ENCODE data around the gene WFIKKN1.

DNA sequence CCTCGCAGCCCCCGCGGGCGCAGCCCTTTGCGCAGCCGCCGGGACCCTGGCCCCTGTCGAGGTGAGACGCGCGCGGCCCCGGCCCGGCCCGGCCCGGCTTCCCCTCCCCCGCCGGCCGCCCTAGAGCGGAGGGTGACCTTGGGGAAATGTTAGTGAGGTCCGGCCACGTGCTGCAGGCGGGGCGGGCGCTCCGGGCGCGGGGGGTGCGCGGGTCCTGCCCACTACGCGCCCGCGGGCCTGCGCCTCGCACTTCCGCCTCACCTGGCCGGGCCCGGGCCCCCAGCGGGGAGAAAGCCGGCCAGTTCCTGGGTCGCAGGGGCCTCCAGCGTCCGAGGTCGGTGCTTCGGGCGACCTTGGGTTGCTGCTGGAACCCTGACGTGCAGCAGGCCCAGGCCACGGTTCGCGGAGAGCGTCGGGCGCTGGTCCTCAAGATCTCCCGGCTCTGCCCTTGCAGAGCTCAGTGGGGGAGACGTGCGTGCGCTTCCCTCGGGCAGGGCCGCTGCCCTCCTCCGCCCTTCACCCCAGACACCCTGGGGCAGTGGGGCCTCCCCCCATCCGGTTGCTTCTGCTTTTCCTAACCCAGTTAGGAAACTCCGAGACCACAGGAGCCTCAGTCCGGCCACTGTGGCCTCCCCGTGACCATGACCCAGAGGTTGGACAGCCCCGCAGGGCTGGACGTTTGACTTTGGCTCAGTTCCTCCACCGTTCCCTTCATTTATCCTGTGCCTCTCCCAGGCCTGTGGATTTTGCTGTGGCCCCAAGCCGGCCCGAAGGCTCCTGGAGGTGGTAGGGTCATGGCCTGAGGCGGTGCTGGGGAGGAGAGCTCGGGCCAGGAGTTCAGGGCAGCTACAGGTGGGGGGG is 11.6 kb downstream of the WFIKKN1 start:
- TF ChIP-seq, protein P1, sequence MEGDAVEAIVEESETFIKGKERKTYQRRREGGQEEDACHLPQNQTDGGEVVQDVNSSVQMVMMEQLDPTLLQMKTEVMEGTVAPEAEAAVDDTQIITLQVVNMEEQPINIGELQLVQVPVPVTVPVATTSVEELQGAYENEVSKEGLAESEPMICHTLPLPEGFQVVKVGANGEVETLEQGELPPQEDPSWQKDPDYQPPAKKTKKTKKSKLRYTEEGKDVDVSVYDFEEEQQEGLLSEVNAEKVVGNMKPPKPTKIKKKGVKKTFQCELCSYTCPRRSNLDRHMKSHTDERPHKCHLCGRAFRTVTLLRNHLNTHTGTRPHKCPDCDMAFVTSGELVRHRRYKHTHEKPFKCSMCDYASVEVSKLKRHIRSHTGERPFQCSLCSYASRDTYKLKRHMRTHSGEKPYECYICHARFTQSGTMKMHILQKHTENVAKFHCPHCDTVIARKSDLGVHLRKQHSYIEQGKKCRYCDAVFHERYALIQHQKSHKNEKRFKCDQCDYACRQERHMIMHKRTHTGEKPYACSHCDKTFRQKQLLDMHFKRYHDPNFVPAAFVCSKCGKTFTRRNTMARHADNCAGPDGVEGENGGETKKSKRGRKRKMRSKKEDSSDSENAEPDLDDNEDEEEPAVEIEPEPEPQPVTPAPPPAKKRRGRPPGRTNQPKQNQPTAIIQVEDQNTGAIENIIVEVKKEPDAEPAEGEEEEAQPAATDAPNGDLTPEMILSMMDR (IDR thresholded peaks at IDR 0.05 in 2 of 3, conservative IDR thresholded peaks at IDR 0.05 in 1 of 3; ENCODE audit: borderline replicate concordance in 1 of 3, insufficient read depth in 1 of 3, low read depth in 2 of 3, low read length in 2 of 3) = no peak
- TF ChIP-seq ZFX (IDR thresholded peaks at IDR 0.05) (peak; percentile 72), JUND (IDR thresholded peaks at IDR 0.05) (no peak), EZH2phosphoT487 (IDR thresholded peaks at IDR 0.05; ENCODE audit: borderline replicate concordance) (no peak), POLR2A (IDR thresholded peaks at IDR 0.05; ENCODE audit: borderline replicate concordance, extremely low read depth, insufficient read depth, insufficient read length) (no peak), SIN3A (IDR thresholded peaks at IDR 0.05; ENCODE audit: low read depth) (no peak; the same call in 1 of the 2 replicates), EZH2 (IDR thresholded peaks at IDR 0.05) (no peak), RAD21 (IDR thresholded peaks at IDR 0.05; ENCODE audit: low read depth) (no peak), ZNF274 (IDR thresholded peaks at IDR 0.05; ENCODE audit: low read depth, low read length) (no peak), CBX3 (IDR thresholded peaks at IDR 0.05; ENCODE audit: low read depth) (no peak), CEBPB (IDR thresholded peaks at IDR 0.05; ENCODE audit: low read depth) (no peak), TCF7L2 (IDR thresholded peaks at IDR 0.05; ENCODE audit: borderline replicate concordance, extremely low read depth, insufficient read depth, insufficient read length) (no peak), EGR1 (IDR thresholded peaks at IDR 0.05; ENCODE audit: low read depth) (no peak)
